AML-193 (cell line): ENCODE measurements around the gene DCAKD.
A peak's percentile ranks its signal among the peaks of the same experiment; 100 is the strongest.

Source experiments
- DNase-seq, 2 experiments: peaks; one replicate each; lab custom pipeline; 2025; lab: John Stamatoyannopoulos, UW

Gene DCAKD

GRCh38 chr17:45051060-45051719 is at the start of gene DCAKD:
DCAKD (minus strand) TSS chr17:45051632; CDS start chr17:45034885, 16,747 bp downstream.
- DNase-seq: peak; percentile 97

GRCh38 chr17:45098869-45099616 is 47.6 kb upstream of the DCAKD start:
- DNase-seq: peak; percentile 79 to 82

GRCh38 chr17:45098081-45098868 is 46.8 kb upstream of the DCAKD start:
- no peak for DNase-seq

GRCh38 chr17:45096926-45097325 is 45.5 kb upstream of the DCAKD start:
- no peak for DNase-seq

GRCh38 chr17:45096141-45096540 is 44.7 kb upstream of the DCAKD start:
- peak; percentile 36 to 56 for DNase-seq

- no peak for DNase-seq
Measured at GRCh38 chr17:45093444-45094110, 42.1 kb upstream of the DCAKD start.

GRCh38 chr17:45092911-45093430 is 41.5 kb upstream of the DCAKD start:
- DNase-seq: no peak

GRCh38 chr17:45091778-45092425 is 40.5 kb upstream of the DCAKD start:
- no peak for DNase-seq

- no peak for DNase-seq
Measured at GRCh38 chr17:45090711-45091110, 39.3 kb upstream of the DCAKD start.

GRCh38 chr17:45088741-45089140 is 37.3 kb upstream of the DCAKD start:
- DNase-seq: no peak

GRCh38 chr17:45087978-45088377 is 36.5 kb upstream of the DCAKD start:
- DNase-seq: no peak

- no peak for DNase-seq
Measured at GRCh38 chr17:45087504-45087975, 36.1 kb upstream of the DCAKD start.

- no peak for DNase-seq
Measured at GRCh38 chr17:45086865-45087503, 35.6 kb upstream of the DCAKD start.

GRCh38 chr17:45086391-45086790 is 35.0 kb upstream of the DCAKD start:
- no peak for DNase-seq

GRCh38 chr17:45081047-45081703 is 29.7 kb upstream of the DCAKD start:
- no peak for DNase-seq

GRCh38 chr17:45077643-45078042 is 26.2 kb upstream of the DCAKD start:
- DNase-seq: peak; percentile 99

- no peak for DNase-seq
Measured at GRCh38 chr17:45073414-45074070, 22.1 kb upstream of the DCAKD start.

GRCh38 chr17:45070809-45071208 is 19.4 kb upstream of the DCAKD start:
- no peak for DNase-seq

GRCh38 chr17:45070001-45070400 is 18.6 kb upstream of the DCAKD start:
- no peak for DNase-seq

GRCh38 chr17:45067637-45068036 is 16.2 kb upstream of the DCAKD start:
- DNase-seq: no peak
